Suprapubic skin (tissue), 4 donors: ENCODE measurements around the gene PRKCQ. TPM values are rescaled to one million over a fixed set of nuclear protein-coding genes. Genes with fewer than 3 reads are reported as not detected.
A peak's percentile ranks its signal among the peaks of the same experiment; 100 is the strongest.

Experiments
- DNase-seq, 2 donors: peaks; one replicate each; pipeline ENCODE4 v3.0.0-alpha.2; 2019; ENCODE audit warnings: low spot score in 2 of 2
- H3K27ac ChIP-seq: fragments of 200-600 bp; sonication (generic); one replicate; pipeline ENCODE4 v1.5.1; 2019
- H3K27me3 ChIP-seq: fragments of 200-600 bp; sonication (generic); one replicate; pipeline ENCODE4 v1.5.1; 2019
- H3K36me3 ChIP-seq: fragments of 200-600 bp; sonication (generic); one replicate; pipeline ENCODE4 v1.5.1; 2019
- H3K4me1 ChIP-seq: fragments of 200-600 bp; sonication (generic); one replicate; pipeline ENCODE4 v1.5.1; 2019
- H3K4me3 ChIP-seq: fragments of 200-600 bp; sonication (generic); one replicate; pipeline ENCODE4 v1.5.1; 2019; ENCODE audit warnings: mild to moderate bottlenecking
- H3K9me3 ChIP-seq: fragments of 200-600 bp; sonication (generic); one replicate; pipeline ENCODE4 v1.5.1; 2019
- CTCF ChIP-seq, 2 donors: fragments of 200-600 bp in 1 of 2; fragments of 450-650 bp in 1 of 2; sonication (generic) in 1 of 2; IDR thresholded peaks; one replicate each; pipeline ENCODE4 v1.5.1; 2016 to 2019; ENCODE audit warnings: antibody characterized with exemption in 2 of 2, mild to moderate bottlenecking in 1 of 2, moderate library complexity in 1 of 2
- EP300 ChIP-seq: sonication (generic); formaldehyde crosslinking; IDR thresholded peaks from one replicate; pipeline ENCODE4 v1.6.1; 2017; ENCODE audit warnings: antibody characterized with exemption
- POLR2A ChIP-seq, 2 donors: fragments of 450-650 bp; IDR thresholded peaks; one replicate each; pipeline ENCODE4 v1.6.1; 2017; ENCODE audit warnings: antibody characterized with exemption in 2 of 2, mild to moderate bottlenecking in 2 of 2, moderate library complexity in 2 of 2
- POLR2AphosphoS5 ChIP-seq, 3 donors: sonication (generic); formaldehyde crosslinking; IDR thresholded peaks; one replicate each; pipeline ENCODE4 v1.6.1; 2017; ENCODE audit warnings: antibody characterized with exemption in 3 of 3
- WGBS: methylation state at CpG from one replicate; pipeline ENCODE4 v1.1.5; 2018; 5-methylcytosine and 5-hydroxymethylcytosine counted together
- total RNA-seq, 4 donors: library from RNA; depleted of rRNA; stranded (reverse); fragments of >200 nt; gene quantifications; one replicate each; pipeline ENCODE4 v1.1.0, GENCODE V29; 2016

Gene PRKCQ
- total RNA-seq, 4 donors from 2014 or later, result 0.51 to 1.0 TPM; not detected in 2

GRCh38 chr10:6404127-6405072, 175.7 kb downstream of the PRKCQ start:
- Histone ChIP-seq H3K27ac (no peak overlapping the region), H3K4me1 (peaks cover 9% of the 10 kb centered on the region), H3K9me3 (no peaks in the 10 kb centered on the region), H3K4me3 (no peak overlapping the region), H3K27me3 (no peaks in the 10 kb centered on the region), H3K36me3 (no peaks in the 10 kb centered on the region)
- TF ChIP-seq EP300, result no peak
- no peak for TF ChIP-seq CTCF (IDR thresholded peaks at IDR 0.05)
- TF ChIP-seq POLR2AphosphoS5 (IDR thresholded peaks at IDR 0.05), result no peak
- TF ChIP-seq POLR2A (IDR thresholded peaks at IDR 0.05), result no peak
- WGBS, result 84% methylated on average over 1 of the region's 1 CpG
- DNase-seq, result no peak

- Histone ChIP-seq H3K4me3 (no peak overlapping the region), H3K27me3 (no peaks in the 10 kb centered on the region), H3K27ac (no peak overlapping the region), H3K9me3 (no peaks in the 10 kb centered on the region), H3K4me1 (peaks cover 9% of the 10 kb centered on the region), H3K36me3 (no peaks in the 10 kb centered on the region)
- WGBS, result 82% methylated on average over 8 of the region's 8 CpGs
- TF ChIP-seq EP300 (no peak), POLR2A (IDR thresholded peaks at IDR 0.05) (no peak), CTCF (IDR thresholded peaks at IDR 0.05) (no peak), POLR2AphosphoS5 (IDR thresholded peaks at IDR 0.05) (no peak)
- no peak for DNase-seq
These were observed 177.1 kb downstream of the PRKCQ start for GRCh38 chr10:6402960-6403359.

- H3K4me1 ChIP-seq, result peaks cover 9% of the 10 kb centered on the region
- H3K9me3 ChIP-seq, result no peaks in the 10 kb centered on the region
- WGBS, result 66% methylated on average over 9 of the region's 9 CpGs
- TF ChIP-seq POLR2AphosphoS5 (IDR thresholded peaks at IDR 0.05) (no peak), POLR2A (IDR thresholded peaks at IDR 0.05) (no peak), EP300 (no peak), CTCF (IDR thresholded peaks at IDR 0.05) (no peak)
- no peak overlapping the region for H3K27ac ChIP-seq
- no peak overlapping the region for H3K4me3 ChIP-seq
- H3K36me3 ChIP-seq, result no peaks in the 10 kb centered on the region
- H3K27me3 ChIP-seq, result no peaks in the 10 kb centered on the region
- no peak for DNase-seq
These were observed 177.7 kb downstream of the PRKCQ start for GRCh38 chr10:6402349-6402709.

DNA sequence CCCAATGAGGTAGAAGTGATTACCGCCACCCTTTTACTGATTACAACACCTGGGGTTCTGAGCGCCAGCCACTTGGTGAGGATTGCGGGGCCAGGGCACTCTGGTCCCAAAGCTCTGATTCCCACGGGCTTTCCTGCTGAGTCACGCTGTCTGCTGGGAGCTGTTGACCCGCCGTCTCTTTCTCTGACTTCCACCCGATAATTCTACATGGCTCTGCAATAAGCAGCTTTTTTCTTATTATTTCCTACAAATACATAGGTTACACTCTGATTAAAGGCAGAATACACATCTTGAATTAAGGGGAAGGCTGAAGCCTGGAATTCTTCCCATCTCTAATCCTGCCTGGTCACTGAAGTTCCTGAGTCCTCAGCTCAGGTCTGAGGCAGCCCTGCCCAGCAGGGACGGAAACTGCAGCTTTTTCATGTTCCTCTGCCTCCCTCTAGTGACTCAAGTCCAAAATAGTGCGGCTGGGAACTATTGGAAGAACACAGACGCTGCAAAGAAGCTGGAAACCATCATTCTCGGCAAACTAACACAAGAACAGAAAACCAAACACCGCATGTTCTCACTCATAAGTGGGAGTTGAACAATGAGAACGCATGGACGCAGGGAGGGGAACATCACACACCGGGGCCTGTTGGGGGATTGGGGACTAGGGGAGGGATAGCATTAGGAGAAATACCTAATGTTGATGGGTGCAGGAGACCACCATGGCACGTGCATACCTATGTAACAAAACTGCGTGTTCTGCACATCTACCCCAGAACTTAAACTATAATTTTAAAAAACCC, 178.3 kb downstream of the PRKCQ start:
- peak; percentile 65 to 69 for TF ChIP-seq CTCF (IDR thresholded peaks at IDR 0.05)
- no peak for TF ChIP-seq POLR2A (IDR thresholded peaks at IDR 0.05)
- no peak for TF ChIP-seq EP300
- peak in 1 of 3 donors; percentile 14 for TF ChIP-seq POLR2AphosphoS5 (IDR thresholded peaks at IDR 0.05)
- Histone ChIP-seq H3K36me3 (no peaks in the 10 kb centered on the region), H3K9me3 (no peaks in the 10 kb centered on the region), H3K4me3 (peak overlapping the region; percentile 27), H3K27ac (no peak overlapping the region), H3K4me1 (peaks cover 9% of the 10 kb centered on the region), H3K27me3 (no peaks in the 10 kb centered on the region)
- 14% methylated on average over 18 of the region's 18 CpGs for WGBS
- DNase-seq, result peak in 1 of 2 donors; percentile 76
